ENCODE data around the gene ABHD16A.

Gene ABHD16A

GRCh38 chr6:31683591-31683990, 19.5 kb downstream of the ABHD16A start:
- intact Hi-C loops (cut with DNase I; ENCODE audit: low total_unique reads) = no loop called here
- TF ChIP-seq CTCF (IDR thresholded peaks at IDR 0.05) = no peak

DNA sequence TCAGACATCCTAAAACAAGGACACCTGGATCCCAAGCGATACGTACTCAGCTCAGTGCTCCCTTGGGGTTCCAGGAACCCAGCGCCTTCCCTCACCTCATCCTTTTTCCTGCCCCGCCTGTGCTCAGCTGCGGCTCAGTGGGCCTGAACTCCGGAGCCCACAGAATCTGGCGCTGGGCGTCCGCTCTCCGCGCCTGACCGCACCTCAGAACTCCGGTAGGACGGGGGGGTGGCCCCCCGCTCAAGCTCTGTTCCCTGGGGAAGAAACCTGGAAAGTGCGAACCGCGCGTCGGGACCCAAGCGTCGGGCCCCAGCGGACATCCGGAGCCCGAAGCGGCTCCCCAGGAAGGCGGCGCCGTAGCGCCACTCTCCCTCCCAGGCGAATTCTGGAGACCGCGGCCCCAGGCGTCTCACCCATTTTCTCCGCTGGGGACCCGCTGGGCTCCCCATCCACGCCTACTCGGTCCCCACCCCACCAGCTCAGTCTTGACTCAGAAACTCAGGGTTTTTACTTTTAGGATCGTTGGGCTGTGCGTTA, 21.9 kb downstream of the ABHD16A start:
- intact Hi-C loops (cut with DNase I; ENCODE audit: low total_unique reads) = no loop called here
- H3K4me3 ChIP-seq = peak overlapping the region; percentile 49 to 64
- H3K27ac ChIP-seq = peak overlapping the region; percentile 62 to 65
- peaks cover 0 to 23% (median 3%) of the 10 kb centered on the region in 3 donors for H3K36me3 ChIP-seq
- no peaks in the 10 kb centered on the region for H3K27me3 ChIP-seq
- peaks cover 0 to 23% (median 12%) of the 10 kb centered on the region in 4 donors for H3K4me1 ChIP-seq
- TF ChIP-seq CTCF (IDR thresholded peaks at IDR 0.05) = peak in 1 of 2 experiments; percentile 11
- DNase-seq = peak in 1 of 2 donors; percentile 76
- no peaks in the 10 kb centered on the region for H3K9me3 ChIP-seq

More at GRCh38 chr6:31683591-31683990, 19.5 kb downstream of the ABHD16A start:
- Histone ChIP-seq H3K4me1 (peaks cover 0 to 23% (median 12%) of the 10 kb centered on the region in 4 donors), H3K36me3 (peaks cover 20 to 46% (median 22%) of the 10 kb centered on the region in 3 donors), H3K9me3 (no peaks in the 10 kb centered on the region), H3K4me3 (no peak overlapping the region), H3K27me3 (no peaks in the 10 kb centered on the region), H3K27ac (no peak overlapping the region)
- no peak for DNase-seq

GRCh38 chr6:31680226-31681134, 22.6 kb downstream of the ABHD16A start, which contains the start of gene LY6G5C:
Gene LY6G5C (minus strand): TSS chr6:31681067. CDS start chr6:31680373, 694 bp downstream.
- Histone ChIP-seq H3K9me3 (no peaks in the 10 kb centered on the region), H3K4me3 (peak within 1 kb of the TSS; percentile 49 to 64), H3K27ac (peak within 1 kb of the TSS; percentile 62 to 65), H3K36me3 (peaks cover 0 to 23% (median 0%) of the 10 kb centered on the region in 3 donors), H3K27me3 (no peaks in the 10 kb centered on the region), H3K4me1 (peaks cover 0 to 23% (median 12%) of the 10 kb centered on the region in 4 donors)
- intact Hi-C loops (cut with DNase I; ENCODE audit: low total_unique reads) = no loop called here
- peak; percentile 71 to 77 for TF ChIP-seq CTCF (IDR thresholded peaks at IDR 0.05)
- peak; percentile 88 to 89 for DNase-seq

DNA sequence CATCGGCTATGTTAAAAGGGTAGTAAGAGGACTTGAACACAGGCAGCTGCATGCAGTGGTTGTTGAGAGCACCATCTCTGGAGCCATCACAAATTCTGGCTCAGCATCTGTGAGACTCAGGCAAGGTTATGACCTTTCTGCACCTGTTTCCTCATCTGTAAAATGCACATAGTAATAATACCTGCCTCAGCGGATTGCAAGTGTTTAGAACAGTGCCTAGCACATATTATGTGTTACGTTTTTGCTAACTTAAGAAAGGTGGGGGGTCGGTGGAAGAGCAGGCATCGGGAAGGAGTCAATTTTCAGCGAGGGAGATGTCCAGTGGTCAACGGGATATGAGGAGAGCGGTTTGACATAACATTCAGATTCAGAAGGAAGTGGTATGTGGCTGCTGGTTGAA, 25.2 kb downstream of the ABHD16A start:
- DNase-seq = no peak
- Histone ChIP-seq H3K36me3 (peaks cover 0 to 29% (median 5%) of the 10 kb centered on the region in 3 donors), H3K27ac (no peak overlapping the region), H3K27me3 (no peaks in the 10 kb centered on the region), H3K4me3 (no peak overlapping the region), H3K4me1 (peaks cover 0 to 20% (median 12%) of the 10 kb centered on the region in 4 donors), H3K9me3 (no peaks in the 10 kb centered on the region)
- intact Hi-C loops (cut with DNase I; ENCODE audit: low total_unique reads) = loop anchor here (5.0 kb wide), 1 partner anchor 154 kb away; no protein-coding TSS in a partner anchor
- TF ChIP-seq CTCF (IDR thresholded peaks at IDR 0.05) = no peak

GRCh38 chr6:31676904-31677303, 26.2 kb downstream of the ABHD16A start:
- Histone ChIP-seq H3K27ac (no peak overlapping the region), H3K4me1 (peaks cover 0 to 16% (median 12%) of the 10 kb centered on the region in 4 donors), H3K27me3 (no peaks in the 10 kb centered on the region), H3K36me3 (peaks cover 10 to 39% (median 16%) of the 10 kb centered on the region in 3 donors), H3K4me3 (no peak overlapping the region), H3K9me3 (no peaks in the 10 kb centered on the region)
- no peak for TF ChIP-seq CTCF (IDR thresholded peaks at IDR 0.05)
- intact Hi-C loops (cut with DNase I; ENCODE audit: low total_unique reads) = loop anchor here (5.0 kb wide), 1 partner anchor 155 kb away; no protein-coding TSS in a partner anchor
- no peak for DNase-seq

Measured in tibial artery (tissue), 4 donors.